DOHH2 (cell line): Measurements from ENCODE around the gene CHD9NB.
A peak's percentile ranks its signal among the peaks of the same experiment; 100 is the strongest.
"Not testable (repeated sequence)": the region's sequence is repeated elsewhere in the genome, so short reads cannot be mapped to it uniquely, and the experiment has no call there.

Experiments
- H3F3A ChIP-seq: fragments of 200-600 bp; sonication (generic), shearing (Covaris generic); 2 replicates; pipeline ENCODE4 v1.6.0; 2016; ENCODE audit warnings: antibody characterized with exemption, mild to moderate bottlenecking; ENCODE audit not compliant: control insufficient read depth, insufficient read depth
- H3K27ac ChIP-seq: fragments of 200-600 bp; sonication (generic); 2 replicates; pipeline ENCODE4 v1.5.1; 2014; ENCODE audit warnings: low read depth, mild to moderate bottlenecking, low read length, moderate library complexity
- H3K27me3 ChIP-seq: fragments of 200-600 bp; sonication (generic); 2 replicates; pipeline ENCODE4 v1.6.1; 2014; ENCODE audit warnings: mild to moderate bottlenecking, low read length, mixed read lengths; ENCODE audit not compliant: control insufficient read depth
- H3K36me3 ChIP-seq: fragments of 200-600 bp; sonication (generic); 2 replicates; pipeline ENCODE4 v1.6.1; 2014; ENCODE audit warnings: mild to moderate bottlenecking, low read length, moderate library complexity, mixed read lengths; ENCODE audit not compliant: control insufficient read depth
- H3K4me1 ChIP-seq: fragments of 200-600 bp; sonication (generic); 2 replicates; pipeline ENCODE4 v1.6.1; 2014; ENCODE audit warnings: mild to moderate bottlenecking, low read length, mixed read lengths; ENCODE audit not compliant: control insufficient read depth
- H3K4me2 ChIP-seq: fragments of 200-600 bp; sonication (generic); 2 replicates; pipeline ENCODE4 v1.6.0; 2014; ENCODE audit warnings: mild to moderate bottlenecking, low read length, moderate library complexity
- H3K4me3 ChIP-seq: fragments of 200-600 bp; sonication (generic); 2 replicates; pipeline ENCODE4 v1.5.1; 2014; ENCODE audit warnings: mild to moderate bottlenecking, low read length, mixed read lengths
- H3K79me2 ChIP-seq: fragments of 200-600 bp; sonication (generic); 2 replicates; pipeline ENCODE4 v1.6.1; 2014; ENCODE audit warnings: mild to moderate bottlenecking, low read length, mixed read lengths; ENCODE audit not compliant: control insufficient read depth
- H3K9me2 ChIP-seq: fragments of 200-600 bp; sonication (generic); replicated peaks from 2 replicates; pipeline ENCODE4 v1.6.1; 2014; ENCODE audit warnings: mild to moderate bottlenecking, low read length, mixed read lengths; ENCODE audit not compliant: control insufficient read depth
- H3K9me3 ChIP-seq: fragments of 200-600 bp; sonication (generic); 2 replicates; pipeline ENCODE4 v1.6.1; 2014; ENCODE audit warnings: antibody characterized with exemption, low read length, mixed read lengths; ENCODE audit not compliant: control insufficient read depth, insufficient read depth
- H4K20me1 ChIP-seq: fragments of 200-600 bp; sonication (generic); 2 replicates; pipeline ENCODE4 v1.6.0; 2014; ENCODE audit warnings: low read depth, mild to moderate bottlenecking, antibody characterized with exemption, low read length, moderate library complexity; ENCODE audit not compliant: control insufficient read depth, insufficient read depth
- CTCF ChIP-seq: fragments of 200-600 bp; sonication (generic); IDR thresholded peaks from one replicate; pipeline ENCODE4 v1.5.1; 2014; ENCODE audit warnings: antibody characterized with exemption, mild to moderate bottlenecking, low read depth, low read length; ENCODE audit not compliant: poor library complexity, severe bottlenecking
- EZH2phosphoT487 ChIP-seq: fragments of 200-600 bp; sonication (generic); IDR thresholded peaks from 2 replicates; pipeline ENCODE4 v1.6.1; 2017; ENCODE audit warnings: borderline replicate concordance, mild to moderate bottlenecking, antibody characterized with exemption, low read length, moderate library complexity, mixed read lengths

CHD9NB gene

GRCh38 chr16:53055541-53056391 is 3.1 kb upstream of the CHD9NB start:
- Histone ChIP-seq H3K79me2 (peaks cover 59% of the 10 kb centered on the region), H3K9me3 (no peaks in the 10 kb centered on the region), H3K4me1 (peaks cover 65% of the 10 kb centered on the region)

GRCh38 chr16:53054670-53055485 is 2.2 kb upstream of the CHD9NB start, which contains the start of gene CHD9:
Gene CHD9, plus strand, starts transcription at chr16:53054991. Its CDS starts 101,099 bp downstream, at chr16:53156090.
- Histone ChIP-seq H3K4me2 (peak within 1 kb of the TSS; percentile 99), H3K4me3 (peak within 1 kb of the TSS; percentile 97), H3K4me1 (peaks cover 56% of the 10 kb centered on the region), H4K20me1 (no peaks in the 10 kb centered on the region), H3K9me2 (no peaks in the 10 kb centered on the region), H3K79me2 (peaks cover 50% of the 10 kb centered on the region), H3K36me3 (peaks cover 16% of the 10 kb centered on the region), H3F3A (0 out of 2 replicates have a peak, but pooled peaks cover 4% of the 10 kb centered on the region), H3K27me3 (no peaks in the 10 kb centered on the region), H3K9me3 (no peaks in the 10 kb centered on the region), H3K27ac (peak within 1 kb of the TSS; percentile 47)
- TF ChIP-seq CTCF (peak; percentile 96), EZH2phosphoT487 (no peak)

More at GRCh38 chr16:53055541-53056391, 3.1 kb upstream of the CHD9NB start:
- H3K27me3 ChIP-seq, result no peaks in the 10 kb centered on the region
- peaks cover 4% of the 10 kb centered on the region; the same call in 1 of the 2 replicates for H3F3A ChIP-seq
- H3K27ac ChIP-seq, result peak overlapping the region; percentile 47
- peak overlapping the region; percentile 99 for H3K4me2 ChIP-seq
- H3K4me3 ChIP-seq, result peak overlapping the region; percentile 97
- H3K9me2 ChIP-seq, result no peaks in the 10 kb centered on the region
- no peaks in the 10 kb centered on the region for H4K20me1 ChIP-seq
- TF ChIP-seq EZH2phosphoT487 (no peak), CTCF (no peak)
- H3K36me3 ChIP-seq, result peaks cover 16% of the 10 kb centered on the region

GRCh38 chr16:53053967-53054669 is 1.4 kb upstream of the CHD9NB start:
- peak overlapping the region; percentile 99 for H3K4me2 ChIP-seq
- H3K36me3 ChIP-seq, result peaks cover 12% of the 10 kb centered on the region
- H3K27ac ChIP-seq, result peak overlapping the region; percentile 47
- H4K20me1 ChIP-seq, result no peaks in the 10 kb centered on the region
- H3K9me2 ChIP-seq, result no peaks in the 10 kb centered on the region
- TF ChIP-seq EZH2phosphoT487 (no peak), CTCF (no peak)
- H3K4me3 ChIP-seq, result peak overlapping the region; percentile 97
- no peaks in the 10 kb centered on the region for H3K27me3 ChIP-seq
- H3K4me1 ChIP-seq, result peaks cover 51% of the 10 kb centered on the region
- H3K79me2 ChIP-seq, result peaks cover 43% of the 10 kb centered on the region
- no peaks in the 10 kb centered on the region for H3K9me3 ChIP-seq
- 0 out of 2 replicates have a peak, but pooled peaks cover 4% of the 10 kb centered on the region for H3F3A ChIP-seq

- Histone ChIP-seq H3K79me2 (peaks cover 14% of the 10 kb centered on the region), H3K4me1 (peaks cover 26% of the 10 kb centered on the region)
- H4K20me1 ChIP-seq, H3K27me3 ChIP-seq, H3K9me2 ChIP-seq, H3K9me3 ChIP-seq, H3K36me3 ChIP-seq, H3K4me3 ChIP-seq, H3F3A ChIP-seq, H3K4me2 ChIP-seq, H3K27ac ChIP-seq: not testable (repeated sequence)
Observed at GRCh38 chr16:53051255-53051654, 1.4 kb downstream of the CHD9NB start.
